Neuronal stem cell (in vitro differentiated cells): ENCODE results near the gene GRIK2.

Source experiments
- DNase-seq: peaks from one replicate; pipeline ENCODE4 v3.0.0-alpha.2; 2013; ENCODE audit warnings: low spot score
- H2AFZ ChIP-seq: one replicate; pipeline ENCODE4 v1.6.1; 2013; ENCODE audit warnings: mild to moderate bottlenecking, low read length, inconsistent platforms
- H2AK5ac ChIP-seq: 2 replicates; pipeline ENCODE4 v1.6.1; 2013; ENCODE audit warnings: low read depth, mild to moderate bottlenecking, inconsistent platforms, low read length, moderate library complexity, mixed read lengths
- H2BK120ac ChIP-seq: 2 replicates; pipeline ENCODE4 v1.6.1; 2013; ENCODE audit warnings: low read depth, mild to moderate bottlenecking, inconsistent platforms, low read length, moderate library complexity, mixed read lengths
- H2BK12ac ChIP-seq: one replicate; pipeline ENCODE4 v1.6.1; 2013; ENCODE audit warnings: low read length, inconsistent platforms
- H2BK15ac ChIP-seq: 2 replicates; pipeline ENCODE4 v1.6.1; 2013; ENCODE audit warnings: mild to moderate bottlenecking, low read length, inconsistent platforms, mixed read lengths
- H2BK5ac ChIP-seq: one replicate; pipeline ENCODE4 v1.6.1; 2013; ENCODE audit warnings: inconsistent platforms, mild to moderate bottlenecking, low read length, moderate library complexity
- H3K14ac ChIP-seq: one replicate; pipeline ENCODE4 v1.6.1; 2013; ENCODE audit warnings: low read length, inconsistent platforms
- H3K18ac ChIP-seq: 2 replicates; pipeline ENCODE4 v1.6.1; 2013; ENCODE audit warnings: low read length, inconsistent platforms
- H3K23ac ChIP-seq: 2 replicates; pipeline ENCODE4 v1.6.1; 2013; ENCODE audit warnings: low read depth, mild to moderate bottlenecking, mixed read lengths, low read length, inconsistent platforms; ENCODE audit not compliant: poor library complexity
- H3K27ac ChIP-seq: replicated peaks from 3 replicates; pipeline ENCODE4 v1.5.1; 2013; ENCODE audit warnings: low read length, inconsistent platforms
- H3K27me3 ChIP-seq, 3 experiments: 2 replicates each; pipeline ENCODE4 v1.6.1; 2013; ENCODE audit warnings: low read length in 3 of 3, mild to moderate bottlenecking in 2 of 3, inconsistent platforms in 1 of 3, low read depth in 1 of 3, mixed read lengths in 1 of 3, moderate library complexity in 1 of 3; ENCODE audit not compliant: control insufficient read depth in 3 of 3, insufficient read depth in 3 of 3
- H3K36me3 ChIP-seq, 2 donors: replicated peaks in 1 of 2; 2 replicates each; pipeline ENCODE4 v1.6.1; 2013; ENCODE audit warnings: low read length in 2 of 2; ENCODE audit not compliant: control insufficient read depth in 2 of 2, insufficient read depth in 2 of 2
- H3K4ac ChIP-seq: 2 replicates; pipeline ENCODE4 v1.6.1; 2013; ENCODE audit warnings: inconsistent platforms, mild to moderate bottlenecking, low read length, moderate library complexity
- H3K4me1 ChIP-seq, 2 donors: 1 replicate in 1 of 2; 2 replicates in 1 of 2; pipeline ENCODE4 v1.6.1; 2013; ENCODE audit warnings: low read length in 2 of 2, low read depth in 1 of 2; ENCODE audit not compliant: control insufficient read depth in 2 of 2, insufficient read depth in 1 of 2
- H3K4me2 ChIP-seq: one replicate; pipeline ENCODE4 v1.6.1; 2013; ENCODE audit warnings: mild to moderate bottlenecking, low read length, inconsistent platforms; ENCODE audit not compliant: insufficient read depth, poor library complexity, severe bottlenecking
- H3K4me3 ChIP-seq, 2 donors: 2 replicates each; pipeline ENCODE4 v1.5.1; 2013; ENCODE audit warnings: low read length in 2 of 2, mild to moderate bottlenecking in 2 of 2, inconsistent platforms in 1 of 2, moderate library complexity in 1 of 2
- H3K79me1 ChIP-seq: one replicate; pipeline ENCODE4 v1.6.1; 2013; ENCODE audit warnings: low read depth, mild to moderate bottlenecking, inconsistent platforms, low read length, moderate library complexity
- H3K9ac ChIP-seq: one replicate; pipeline ENCODE4 v1.6.1; 2013; ENCODE audit warnings: mild to moderate bottlenecking, low read depth, low read length, inconsistent platforms; ENCODE audit not compliant: poor library complexity
- H3K9me3 ChIP-seq, 2 donors: replicated peaks in 1 of 2; 2 replicates each; pipeline versions ENCODE3 to v1.6.1; 2013; ENCODE audit warnings: low read length in 2 of 2, mild to moderate bottlenecking in 2 of 2, inconsistent platforms in 1 of 2, low read depth in 1 of 2, mixed read lengths in 1 of 2, moderate library complexity in 1 of 2; ENCODE audit not compliant: control insufficient read depth in 2 of 2, insufficient read depth in 1 of 2
- H4K8ac ChIP-seq: one replicate; pipeline ENCODE4 v1.6.1; 2013; ENCODE audit warnings: low read depth, mild to moderate bottlenecking, inconsistent platforms, low read length, moderate library complexity
- H4K91ac ChIP-seq: one replicate; pipeline ENCODE4 v1.6.1; 2013; ENCODE audit warnings: low read length, low read depth, mild to moderate bottlenecking, inconsistent platforms; ENCODE audit not compliant: poor library complexity
- WGBS, 2 donors: extraction: QIAGEN DNeasy Blood & Tissue Kit; methylation state at CpG; one replicate each; pipeline ENCODE4 v1.1.7; 2013; ENCODE audit warnings: missing lambda C conversion rate in 2 of 2, mixed read lengths in 1 of 2; ENCODE audit not compliant: insufficient read length in 2 of 2, insufficient replicate concordance in 1 of 2; ENCODE audit errors: extremely low coverage in 2 of 2; 5-methylcytosine and 5-hydroxymethylcytosine counted together

Gene GRIK2

DNA sequence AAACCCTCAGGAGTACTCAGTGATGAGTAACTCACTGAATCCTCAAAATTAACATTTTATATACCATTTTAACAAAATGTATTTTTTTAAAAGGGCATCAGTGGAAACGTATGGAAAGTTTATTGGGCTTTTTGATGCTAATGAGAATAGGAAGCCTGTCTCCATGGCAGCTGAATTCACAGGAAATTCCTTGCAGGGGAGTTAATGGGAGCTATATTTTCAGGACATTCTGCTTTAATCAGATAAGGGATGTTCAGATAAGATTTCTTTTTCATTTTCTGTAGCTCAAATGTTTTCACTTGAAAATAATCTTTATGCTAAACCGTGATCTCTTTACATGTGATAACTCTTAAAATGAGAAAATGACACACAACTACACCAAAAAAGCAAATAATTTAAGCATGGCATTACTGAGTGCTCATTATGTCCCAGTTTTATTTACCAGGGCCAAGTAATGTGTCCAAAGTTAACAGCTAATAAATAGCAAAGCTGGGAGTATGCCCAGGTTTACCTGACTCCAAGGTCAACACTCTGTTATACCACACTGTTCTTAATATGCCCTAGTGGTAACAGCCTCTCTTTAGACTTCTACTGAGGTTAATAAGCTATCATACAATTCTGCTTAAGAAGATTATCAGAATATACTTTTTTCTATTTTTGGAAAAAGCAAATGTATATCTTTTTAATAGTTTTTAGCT is 348.1 kb downstream of the GRIK2 start:
- no peak for DNase-seq
- H3K4me1 ChIP-seq = peaks cover 5 to 11% of the 10 kb centered on the region in 2 donors
- no peaks in the 10 kb centered on the region for H3K27me3 ChIP-seq
- no peak overlapping the region for H4K8ac ChIP-seq
- no peak overlapping the region for H3K18ac ChIP-seq
- no peak overlapping the region for H3K4me2 ChIP-seq
- H4K91ac ChIP-seq = no peak overlapping the region
- no peak overlapping the region for H3K9ac ChIP-seq
- no peak overlapping the region for H2BK5ac ChIP-seq
- H3K79me1 ChIP-seq = no peaks in the 10 kb centered on the region
- H2BK120ac ChIP-seq = no peak overlapping the region
- peaks cover 0 to under 1% of the 10 kb centered on the region in 2 donors for H3K9me3 ChIP-seq
- H3K23ac ChIP-seq = no peak overlapping the region
- no CpG with 5 or more reads among the region's 2 CpGs for WGBS, 2 donors
- no peak overlapping the region for H3K14ac ChIP-seq
- no peak overlapping the region for H2BK12ac ChIP-seq
- no peak overlapping the region for H2AFZ ChIP-seq
- no peak overlapping the region for H2BK15ac ChIP-seq
- H3K4ac ChIP-seq = no peak overlapping the region
- no peak overlapping the region for H2AK5ac ChIP-seq
- H3K27ac ChIP-seq = no peak overlapping the region
- no peaks in the 10 kb centered on the region for H3K36me3 ChIP-seq
- H3K4me3 ChIP-seq = no peak overlapping the region

DNA sequence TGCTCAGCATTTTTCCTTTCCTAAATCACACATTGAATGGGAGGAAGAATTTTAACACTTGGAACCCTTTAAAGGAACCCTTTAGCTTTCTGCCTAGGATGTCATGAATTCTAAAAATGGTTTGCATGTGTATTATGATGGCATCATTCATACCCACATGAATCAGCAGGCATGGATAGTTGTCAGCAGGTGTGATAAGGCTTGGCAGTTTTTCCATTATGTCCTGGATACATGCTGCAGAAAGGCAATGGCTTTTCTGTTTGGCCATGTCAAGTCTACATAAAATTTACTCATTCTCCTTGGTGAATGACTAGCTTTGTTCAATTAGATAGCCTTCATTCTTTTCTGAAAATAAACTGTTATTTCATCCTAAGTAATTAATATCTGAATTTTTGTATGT is 353.7 kb downstream of the GRIK2 start:
- H3K27ac ChIP-seq = no peak overlapping the region
- H3K4me1 ChIP-seq = no peaks in the 10 kb centered on the region
- no peak overlapping the region for H2BK120ac ChIP-seq
- H2AFZ ChIP-seq = no peak overlapping the region
- H3K23ac ChIP-seq = no peak overlapping the region
- no peak overlapping the region for H3K4ac ChIP-seq
- H2AK5ac ChIP-seq = no peak overlapping the region
- H3K18ac ChIP-seq = no peak overlapping the region
- no peaks in the 10 kb centered on the region for H3K36me3 ChIP-seq
- no peak overlapping the region for H3K4me3 ChIP-seq
- no peak overlapping the region for H2BK12ac ChIP-seq
- DNase-seq = no peak
- no peaks in the 10 kb centered on the region for H3K9me3 ChIP-seq
- H3K14ac ChIP-seq = no peak overlapping the region
- no peaks in the 10 kb centered on the region for H3K27me3 ChIP-seq
- H3K9ac ChIP-seq = no peak overlapping the region
- no peak overlapping the region for H2BK5ac ChIP-seq
- H4K91ac ChIP-seq = no peak overlapping the region
- H2BK15ac ChIP-seq = no peak overlapping the region
- no peaks in the 10 kb centered on the region for H3K79me1 ChIP-seq
- no peak overlapping the region for H3K4me2 ChIP-seq
- no peak overlapping the region for H4K8ac ChIP-seq

DNA sequence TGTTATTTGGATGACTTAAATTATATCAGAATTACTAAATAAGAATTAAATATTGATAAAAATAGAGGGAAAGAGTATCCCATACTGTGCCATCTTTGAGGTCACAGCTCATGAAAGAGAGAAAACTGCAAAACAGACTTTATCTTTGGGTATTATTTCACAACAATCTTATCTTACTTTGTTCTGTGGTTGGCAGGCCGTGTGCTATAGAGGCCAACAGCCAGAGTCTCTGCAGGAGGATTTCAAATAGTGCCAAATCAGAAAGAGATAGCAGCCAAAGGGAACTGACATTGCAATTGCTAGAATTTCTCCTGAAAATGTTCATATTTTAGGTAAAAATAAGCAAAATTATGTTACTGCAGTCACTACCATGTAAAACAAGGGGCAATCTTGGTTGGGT is 354.2 kb downstream of the GRIK2 start:
- no peak overlapping the region for H3K4me2 ChIP-seq
- no peaks in the 10 kb centered on the region for H3K36me3 ChIP-seq
- H3K23ac ChIP-seq = no peak overlapping the region
- H3K4me3 ChIP-seq = no peak overlapping the region
- no peak overlapping the region for H3K18ac ChIP-seq
- no peak overlapping the region for H2BK15ac ChIP-seq
- H2AFZ ChIP-seq = no peak overlapping the region
- no peak overlapping the region for H3K9ac ChIP-seq
- no peaks in the 10 kb centered on the region for H3K9me3 ChIP-seq
- no peak overlapping the region for H4K8ac ChIP-seq
- H3K4ac ChIP-seq = no peak overlapping the region
- no peaks in the 10 kb centered on the region for H3K27me3 ChIP-seq
- H2AK5ac ChIP-seq = no peak overlapping the region
- WGBS, 2 donors = no CpG with 5 or more reads among the region's 1 CpG
- no peak overlapping the region for H3K27ac ChIP-seq
- no peak overlapping the region for H2BK120ac ChIP-seq
- DNase-seq = no peak
- H3K79me1 ChIP-seq = no peaks in the 10 kb centered on the region
- no peak overlapping the region for H3K14ac ChIP-seq
- H2BK12ac ChIP-seq = no peak overlapping the region
- H3K4me1 ChIP-seq = no peaks in the 10 kb centered on the region
- H4K91ac ChIP-seq = no peak overlapping the region
- H2BK5ac ChIP-seq = no peak overlapping the region

DNA sequence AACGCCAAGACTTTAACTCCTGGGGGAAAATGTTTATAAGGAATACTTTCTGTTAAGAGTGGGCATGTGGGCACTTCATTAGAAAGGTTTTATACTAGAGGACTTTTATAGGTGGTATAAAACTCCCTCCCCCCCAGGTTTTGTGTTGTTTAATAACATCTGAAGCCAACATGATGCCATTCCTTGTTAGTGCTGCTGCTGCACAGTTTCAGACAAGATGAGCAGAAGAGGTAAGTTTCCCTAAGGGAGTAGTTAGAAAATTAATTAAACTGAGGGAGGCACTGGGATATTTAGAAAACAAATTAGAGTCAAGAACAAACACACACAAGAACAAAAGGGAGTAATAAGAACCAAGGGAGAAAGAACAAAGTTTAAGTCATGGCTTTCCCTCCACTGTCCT is 362.4 kb downstream of the GRIK2 start:
- H2AK5ac ChIP-seq = no peak overlapping the region
- H3K9ac ChIP-seq = no peak overlapping the region
- no peak overlapping the region for H3K27ac ChIP-seq
- H2AFZ ChIP-seq = no peak overlapping the region
- H3K14ac ChIP-seq = no peak overlapping the region
- no CpG with 5 or more reads among the region's 1 CpG for WGBS, 2 donors
- no peaks in the 10 kb centered on the region for H3K9me3 ChIP-seq
- H2BK12ac ChIP-seq = no peak overlapping the region
- no peaks in the 10 kb centered on the region for H3K79me1 ChIP-seq
- no peak overlapping the region for H3K23ac ChIP-seq
- H2BK120ac ChIP-seq = no peak overlapping the region
- no peak overlapping the region for H3K4ac ChIP-seq
- no peak overlapping the region for H2BK15ac ChIP-seq
- no peak overlapping the region for H4K8ac ChIP-seq
- H3K4me2 ChIP-seq = no peak overlapping the region
- no peak overlapping the region for H4K91ac ChIP-seq
- H3K4me1 ChIP-seq = no peaks in the 10 kb centered on the region
- no peaks in the 10 kb centered on the region for H3K36me3 ChIP-seq
- no peak overlapping the region for H3K18ac ChIP-seq
- no peaks in the 10 kb centered on the region for H3K27me3 ChIP-seq
- DNase-seq = no peak
- no peak overlapping the region for H3K4me3 ChIP-seq
- H2BK5ac ChIP-seq = no peak overlapping the region
